ENCODE measurements around the gene CETN1.

DNA sequence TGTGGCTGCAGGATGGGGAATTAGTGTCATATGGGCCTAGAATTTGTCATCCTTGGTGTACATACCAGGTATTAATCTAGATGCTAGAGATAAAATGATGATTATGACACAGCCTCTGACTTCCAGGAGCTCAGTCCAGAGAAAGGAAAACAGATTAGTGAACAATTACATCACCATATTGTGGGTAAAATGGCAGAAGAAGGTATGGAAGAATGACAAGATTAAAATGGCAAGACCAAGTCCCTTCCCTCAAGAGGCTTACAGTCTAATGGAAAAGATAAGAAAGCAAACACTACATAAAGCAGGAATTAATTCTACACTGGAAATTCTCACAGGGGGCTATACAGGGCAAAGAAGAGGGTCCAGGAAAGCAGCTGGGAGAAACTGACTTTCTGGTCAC, 51.4 kb downstream of the CETN1 start:
- TF ChIP-seq CTCF (IDR thresholded peaks at IDR 0.05) (no peak), EZH2 (IDR thresholded peaks at IDR 0.05; ENCODE audit: borderline replicate concordance, insufficient read depth, low read depth, low read length, poor library complexity, severe bottlenecking) (no peak)
